Measurements from ENCODE around the gene TNIK. TPM values are rescaled to one million over a fixed set of nuclear protein-coding genes. Genes with fewer than 3 reads are reported as not detected.

Gene TNIK
- total and polyA plus RNA-seq, 2 experiments from 2014 or later = 14.6 to 34.3 TPM

DNA sequence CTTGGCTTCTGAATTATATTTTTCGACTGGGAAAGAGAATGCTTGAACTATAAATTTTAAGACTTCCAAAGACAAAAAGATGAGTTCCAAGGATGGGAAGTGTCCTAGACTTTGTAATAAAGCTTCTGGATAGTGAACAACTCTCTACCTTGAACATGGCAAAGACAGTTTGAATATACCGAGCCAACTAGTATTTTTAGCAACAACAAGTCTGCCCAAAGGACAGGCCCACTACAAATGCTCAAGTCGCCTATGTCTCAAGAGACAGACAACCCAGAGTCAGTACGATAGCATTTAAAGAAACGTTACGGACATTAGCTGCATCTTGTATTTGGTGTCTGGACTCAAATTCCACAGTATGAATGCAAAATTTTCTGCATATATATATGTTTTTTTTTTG lies 258.4 kb downstream of the TNIK start:
- H3K4me1 ChIP-seq (ENCODE audit: insufficient read depth) = peaks cover 21% of the 10 kb centered on the region
- peaks cover 27% of the 10 kb centered on the region for H3K4me1 Mint-ChIP-seq
- H3K27ac ChIP-seq (ENCODE audit: low read depth) = no peak overlapping the region
- H3K79me2 ChIP-seq (replicated peaks; ENCODE audit: insufficient read depth) = no peaks in the 10 kb centered on the region; the same call in 1 of the 2 replicates
- H4K20me1 ChIP-seq (replicated peaks; ENCODE audit: insufficient read depth) = no peaks in the 10 kb centered on the region
- H3F3A ChIP-seq (replicated peaks; ENCODE audit: low read depth) = no peaks in the 10 kb centered on the region
- H3K36me3 ChIP-seq (ENCODE audit: insufficient read depth) = no peaks in the 10 kb centered on the region
- DNase-seq (ENCODE audit: low spot score) (no peak), ATAC-seq (no peak)
- peaks cover 14% of the 10 kb centered on the region for H3K36me3 Mint-ChIP-seq (ENCODE audit: low read depth)
- H3K9me3 Mint-ChIP-seq = no peaks in the 10 kb centered on the region; the same call in 2 of the 3 replicates
- peaks cover 7% of the 10 kb centered on the region for H3K27me3 Mint-ChIP-seq (ENCODE audit: insufficient read depth, low read depth, poor library complexity)
- no peak for TF ChIP-seq NANOG (IDR thresholded peaks at IDR 0.05; ENCODE audit: borderline replicate concordance)
- TF ChIP-seq, protein P1, sequence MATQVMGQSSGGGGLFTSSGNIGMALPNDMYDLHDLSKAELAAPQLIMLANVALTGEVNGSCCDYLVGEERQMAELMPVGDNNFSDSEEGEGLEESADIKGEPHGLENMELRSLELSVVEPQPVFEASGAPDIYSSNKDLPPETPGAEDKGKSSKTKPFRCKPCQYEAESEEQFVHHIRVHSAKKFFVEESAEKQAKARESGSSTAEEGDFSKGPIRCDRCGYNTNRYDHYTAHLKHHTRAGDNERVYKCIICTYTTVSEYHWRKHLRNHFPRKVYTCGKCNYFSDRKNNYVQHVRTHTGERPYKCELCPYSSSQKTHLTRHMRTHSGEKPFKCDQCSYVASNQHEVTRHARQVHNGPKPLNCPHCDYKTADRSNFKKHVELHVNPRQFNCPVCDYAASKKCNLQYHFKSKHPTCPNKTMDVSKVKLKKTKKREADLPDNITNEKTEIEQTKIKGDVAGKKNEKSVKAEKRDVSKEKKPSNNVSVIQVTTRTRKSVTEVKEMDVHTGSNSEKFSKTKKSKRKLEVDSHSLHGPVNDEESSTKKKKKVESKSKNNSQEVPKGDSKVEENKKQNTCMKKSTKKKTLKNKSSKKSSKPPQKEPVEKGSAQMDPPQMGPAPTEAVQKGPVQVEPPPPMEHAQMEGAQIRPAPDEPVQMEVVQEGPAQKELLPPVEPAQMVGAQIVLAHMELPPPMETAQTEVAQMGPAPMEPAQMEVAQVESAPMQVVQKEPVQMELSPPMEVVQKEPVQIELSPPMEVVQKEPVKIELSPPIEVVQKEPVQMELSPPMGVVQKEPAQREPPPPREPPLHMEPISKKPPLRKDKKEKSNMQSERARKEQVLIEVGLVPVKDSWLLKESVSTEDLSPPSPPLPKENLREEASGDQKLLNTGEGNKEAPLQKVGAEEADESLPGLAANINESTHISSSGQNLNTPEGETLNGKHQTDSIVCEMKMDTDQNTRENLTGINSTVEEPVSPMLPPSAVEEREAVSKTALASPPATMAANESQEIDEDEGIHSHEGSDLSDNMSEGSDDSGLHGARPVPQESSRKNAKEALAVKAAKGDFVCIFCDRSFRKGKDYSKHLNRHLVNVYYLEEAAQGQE (IDR thresholded peaks at IDR 0.05; ENCODE audit: unreplicated experiment) = no peak
- TF ChIP-seq ZNF331 (CRISPR knock-in tag; IDR thresholded peaks at IDR 0.05; ENCODE audit: low read depth) = no peak
- no peak for TF ChIP-seq EZH2phosphoT487 (IDR thresholded peaks at IDR 0.05; ENCODE audit: unreplicated experiment)
- no peak for TF ChIP-seq POLR2AphosphoS5 (IDR thresholded peaks at IDR 0.05; ENCODE audit: low read depth)
- TF ChIP-seq, protein P2, sequence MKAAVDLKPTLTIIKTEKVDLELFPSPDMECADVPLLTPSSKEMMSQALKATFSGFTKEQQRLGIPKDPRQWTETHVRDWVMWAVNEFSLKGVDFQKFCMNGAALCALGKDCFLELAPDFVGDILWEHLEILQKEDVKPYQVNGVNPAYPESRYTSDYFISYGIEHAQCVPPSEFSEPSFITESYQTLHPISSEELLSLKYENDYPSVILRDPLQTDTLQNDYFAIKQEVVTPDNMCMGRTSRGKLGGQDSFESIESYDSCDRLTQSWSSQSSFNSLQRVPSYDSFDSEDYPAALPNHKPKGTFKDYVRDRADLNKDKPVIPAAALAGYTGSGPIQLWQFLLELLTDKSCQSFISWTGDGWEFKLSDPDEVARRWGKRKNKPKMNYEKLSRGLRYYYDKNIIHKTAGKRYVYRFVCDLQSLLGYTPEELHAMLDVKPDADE (IDR thresholded peaks at IDR 0.05) = no peak
- TF ChIP-seq CREB1 (CRISPR knock-in tag; IDR thresholded peaks at IDR 0.05; ENCODE audit: low read depth) = no peak
- TF ChIP-seq, protein P3, sequence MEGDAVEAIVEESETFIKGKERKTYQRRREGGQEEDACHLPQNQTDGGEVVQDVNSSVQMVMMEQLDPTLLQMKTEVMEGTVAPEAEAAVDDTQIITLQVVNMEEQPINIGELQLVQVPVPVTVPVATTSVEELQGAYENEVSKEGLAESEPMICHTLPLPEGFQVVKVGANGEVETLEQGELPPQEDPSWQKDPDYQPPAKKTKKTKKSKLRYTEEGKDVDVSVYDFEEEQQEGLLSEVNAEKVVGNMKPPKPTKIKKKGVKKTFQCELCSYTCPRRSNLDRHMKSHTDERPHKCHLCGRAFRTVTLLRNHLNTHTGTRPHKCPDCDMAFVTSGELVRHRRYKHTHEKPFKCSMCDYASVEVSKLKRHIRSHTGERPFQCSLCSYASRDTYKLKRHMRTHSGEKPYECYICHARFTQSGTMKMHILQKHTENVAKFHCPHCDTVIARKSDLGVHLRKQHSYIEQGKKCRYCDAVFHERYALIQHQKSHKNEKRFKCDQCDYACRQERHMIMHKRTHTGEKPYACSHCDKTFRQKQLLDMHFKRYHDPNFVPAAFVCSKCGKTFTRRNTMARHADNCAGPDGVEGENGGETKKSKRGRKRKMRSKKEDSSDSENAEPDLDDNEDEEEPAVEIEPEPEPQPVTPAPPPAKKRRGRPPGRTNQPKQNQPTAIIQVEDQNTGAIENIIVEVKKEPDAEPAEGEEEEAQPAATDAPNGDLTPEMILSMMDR (conservative IDR thresholded peaks at IDR 0.05; ENCODE audit: low read depth in 2 of 2) = no peak
- TF ChIP-seq, protein P4, sequence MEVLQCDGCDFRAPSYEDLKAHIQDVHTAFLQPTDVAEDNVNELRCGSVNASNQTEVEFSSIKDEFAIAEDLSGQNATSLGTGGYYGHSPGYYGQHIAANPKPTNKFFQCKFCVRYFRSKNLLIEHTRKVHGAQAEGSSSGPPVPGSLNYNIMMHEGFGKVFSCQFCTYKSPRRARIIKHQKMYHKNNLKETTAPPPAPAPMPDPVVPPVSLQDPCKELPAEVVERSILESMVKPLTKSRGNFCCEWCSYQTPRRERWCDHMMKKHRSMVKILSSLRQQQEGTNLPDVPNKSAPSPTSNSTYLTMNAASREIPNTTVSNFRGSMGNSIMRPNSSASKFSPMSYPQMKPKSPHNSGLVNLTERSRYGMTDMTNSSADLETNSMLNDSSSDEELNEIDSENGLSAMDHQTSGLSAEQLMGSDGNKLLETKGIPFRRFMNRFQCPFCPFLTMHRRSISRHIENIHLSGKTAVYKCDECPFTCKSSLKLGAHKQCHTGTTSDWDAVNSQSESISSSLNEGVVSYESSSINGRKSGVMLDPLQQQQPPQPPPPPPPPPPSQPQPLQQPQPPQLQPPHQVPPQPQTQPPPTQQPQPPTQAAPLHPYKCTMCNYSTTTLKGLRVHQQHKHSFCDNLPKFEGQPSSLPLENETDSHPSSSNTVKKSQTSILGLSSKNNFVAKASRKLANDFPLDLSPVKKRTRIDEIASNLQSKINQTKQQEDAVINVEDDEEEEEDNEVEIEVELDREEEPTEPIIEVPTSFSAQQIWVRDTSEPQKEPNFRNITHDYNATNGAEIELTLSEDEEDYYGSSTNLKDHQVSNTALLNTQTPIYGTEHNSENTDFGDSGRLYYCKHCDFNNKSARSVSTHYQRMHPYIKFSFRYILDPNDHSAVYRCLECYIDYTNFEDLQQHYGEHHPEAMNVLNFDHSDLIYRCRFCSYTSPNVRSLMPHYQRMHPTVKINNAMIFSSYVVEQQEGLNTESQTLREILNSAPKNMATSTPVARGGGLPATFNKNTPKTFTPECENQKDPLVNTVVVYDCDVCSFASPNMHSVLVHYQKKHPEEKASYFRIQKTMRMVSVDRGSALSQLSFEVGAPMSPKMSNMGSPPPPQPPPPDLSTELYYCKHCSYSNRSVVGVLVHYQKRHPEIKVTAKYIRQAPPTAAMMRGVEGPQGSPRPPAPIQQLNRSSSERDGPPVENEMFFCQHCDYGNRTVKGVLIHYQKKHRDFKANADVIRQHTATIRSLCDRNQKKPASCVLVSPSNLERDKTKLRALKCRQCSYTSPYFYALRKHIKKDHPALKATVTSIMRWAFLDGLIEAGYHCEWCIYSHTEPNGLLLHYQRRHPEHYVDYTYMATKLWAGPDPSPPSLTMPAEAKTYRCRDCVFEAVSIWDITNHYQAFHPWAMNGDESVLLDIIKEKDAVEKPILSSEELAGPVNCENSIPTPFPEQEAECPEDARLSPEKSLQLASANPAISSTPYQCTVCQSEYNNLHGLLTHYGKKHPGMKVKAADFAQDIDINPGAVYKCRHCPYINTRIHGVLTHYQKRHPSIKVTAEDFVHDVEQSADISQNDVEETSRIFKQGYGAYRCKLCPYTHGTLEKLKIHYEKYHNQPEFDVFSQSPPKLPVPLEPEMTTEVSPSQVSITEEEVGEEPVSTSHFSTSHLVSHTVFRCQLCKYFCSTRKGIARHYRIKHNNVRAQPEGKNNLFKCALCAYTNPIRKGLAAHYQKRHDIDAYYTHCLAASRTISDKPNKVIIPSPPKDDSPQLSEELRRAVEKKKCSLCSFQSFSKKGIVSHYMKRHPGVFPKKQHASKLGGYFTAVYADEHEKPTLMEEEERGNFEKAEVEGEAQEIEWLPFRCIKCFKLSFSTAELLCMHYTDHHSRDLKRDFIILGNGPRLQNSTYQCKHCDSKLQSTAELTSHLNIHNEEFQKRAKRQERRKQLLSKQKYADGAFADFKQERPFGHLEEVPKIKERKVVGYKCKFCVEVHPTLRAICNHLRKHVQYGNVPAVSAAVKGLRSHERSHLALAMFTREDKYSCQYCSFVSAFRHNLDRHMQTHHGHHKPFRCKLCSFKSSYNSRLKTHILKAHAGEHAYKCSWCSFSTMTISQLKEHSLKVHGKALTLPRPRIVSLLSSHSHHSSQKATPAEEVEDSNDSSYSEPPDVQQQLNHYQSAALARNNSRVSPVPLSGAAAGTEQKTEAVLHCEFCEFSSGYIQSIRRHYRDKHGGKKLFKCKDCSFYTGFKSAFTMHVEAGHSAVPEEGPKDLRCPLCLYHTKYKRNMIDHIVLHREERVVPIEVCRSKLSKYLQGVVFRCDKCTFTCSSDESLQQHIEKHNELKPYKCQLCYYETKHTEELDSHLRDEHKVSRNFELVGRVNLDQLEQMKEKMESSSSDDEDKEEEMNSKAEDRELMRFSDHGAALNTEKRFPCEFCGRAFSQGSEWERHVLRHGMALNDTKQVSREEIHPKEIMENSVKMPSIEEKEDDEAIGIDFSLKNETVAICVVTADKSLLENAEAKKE (CRISPR knock-in tag; IDR thresholded peaks at IDR 0.05) = no peak
- TF ChIP-seq JUNB (IDR thresholded peaks at IDR 0.05; ENCODE audit: unreplicated experiment) = no peak
- TF ChIP-seq STAT1 (IDR thresholded peaks at IDR 0.05; ENCODE audit: unreplicated experiment) = no peak
- no peak for TF ChIP-seq ZNF114 (CRISPR knock-in tag; IDR thresholded peaks at IDR 0.05)
- TF ChIP-seq EZH2 (IDR thresholded peaks at IDR 0.05; ENCODE audit: low read depth, unreplicated experiment) = no peak
- H3K27ac Mint-ChIP-seq = no peak overlapping the region
- H3K4me2 ChIP-seq = no peak overlapping the region
- H3K27me3 ChIP-seq (ENCODE audit: insufficient read depth) = no peaks in the 10 kb centered on the region
- H3K4me3 Mint-ChIP-seq = no peak overlapping the region
- H3K9me2 ChIP-seq (ENCODE audit: insufficient read depth) = no peaks in the 10 kb centered on the region
- no peak overlapping the region for H3K4me3 ChIP-seq
- H2AFZ ChIP-seq = no peak overlapping the region
